ENCODE measurements around the gene NEIL3. TPM values are rescaled to one million over a fixed set of nuclear protein-coding genes. Genes with fewer than 3 reads are reported as not detected.

Gene NEIL3
- total and polyA plus RNA-seq, 2 of the 8 experiments (the other 6 are each of a cell fraction or from before 2014, with no cell fraction given): 5.5 to 11.0 TPM

DNA sequence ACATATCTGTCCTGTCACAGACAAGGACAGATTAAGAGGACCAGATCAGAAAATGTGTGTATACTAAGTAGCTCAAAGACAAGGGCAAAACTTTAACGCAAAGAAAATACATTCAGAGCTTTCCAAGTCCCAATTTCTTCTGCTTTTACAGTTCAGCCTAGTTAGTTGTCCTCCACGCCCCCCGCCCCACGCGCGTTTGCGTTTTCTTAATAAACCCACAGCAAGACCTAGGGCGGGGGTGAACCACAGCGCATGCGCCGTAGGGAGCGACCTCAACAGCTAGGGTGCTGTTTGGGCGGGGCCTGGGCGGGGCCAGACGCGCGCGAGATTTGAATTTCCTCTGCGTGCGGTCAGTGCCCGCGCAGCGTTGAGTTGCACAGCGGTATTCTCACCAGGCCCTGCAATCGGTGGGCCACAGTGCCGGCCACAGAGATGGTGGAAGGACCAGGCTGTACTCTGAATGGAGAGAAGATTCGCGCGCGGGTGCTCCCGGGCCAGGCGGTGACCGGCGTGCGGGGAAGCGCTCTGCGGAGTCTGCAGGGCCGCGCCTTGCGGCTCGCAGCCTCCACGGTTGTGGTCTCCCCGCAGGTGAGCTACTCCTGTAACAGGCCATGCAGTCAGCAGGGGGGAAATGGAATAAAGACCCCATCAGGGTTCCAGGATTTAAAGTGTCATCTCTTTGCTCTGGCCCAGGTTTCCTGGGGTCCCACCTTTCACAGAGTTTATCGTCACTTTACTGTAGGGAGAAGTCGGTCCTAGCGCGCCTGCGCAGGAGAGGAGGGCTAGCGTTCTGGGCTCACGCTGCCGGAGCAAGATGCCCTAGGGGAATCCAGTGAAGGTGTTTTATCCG, at the start of gene NEIL3 (continued):
- peak; percentile 47; the same call in 1 of the 2 replicates for TF ChIP-seq CREB1 (IDR thresholded peaks at IDR 0.05)
- TF ChIP-seq SIX5 (IDR thresholded peaks at IDR 0.05; ENCODE audit: low read depth, low read length): no peak
- peak; percentile 69 for TF ChIP-seq NRF1 (IDR thresholded peaks at IDR 0.05; ENCODE audit: low read depth, low read length)
- TF ChIP-seq CBX5 (IDR thresholded peaks at IDR 0.05; ENCODE audit: low read depth, low read length): no peak
- no peak for TF ChIP-seq JUN (IDR thresholded peaks at IDR 0.05; ENCODE audit: low read depth, low read length)
- TF ChIP-seq SAP30 (IDR thresholded peaks at IDR 0.05; ENCODE audit: insufficient read depth, insufficient replicate concordance, low read length): peak; percentile 47
- no peak for TF ChIP-seq ATF2 (IDR thresholded peaks at IDR 0.05; ENCODE audit: low read length)
- no peak for TF ChIP-seq SRF (IDR thresholded peaks at IDR 0.05; ENCODE audit: low read depth, low read length)
- TF ChIP-seq JUND (IDR thresholded peaks at IDR 0.05; ENCODE audit: low read length): no peak
- no peak; the same call in 1 of the 2 replicates for TF ChIP-seq KDM5A (IDR thresholded peaks at IDR 0.05; ENCODE audit: low read length)
- TF ChIP-seq TAF1 (IDR thresholded peaks at IDR 0.05; ENCODE audit: low read depth, low read length): peak; percentile 71; the same call in 1 of the 2 replicates
- TF ChIP-seq, protein P1, sequence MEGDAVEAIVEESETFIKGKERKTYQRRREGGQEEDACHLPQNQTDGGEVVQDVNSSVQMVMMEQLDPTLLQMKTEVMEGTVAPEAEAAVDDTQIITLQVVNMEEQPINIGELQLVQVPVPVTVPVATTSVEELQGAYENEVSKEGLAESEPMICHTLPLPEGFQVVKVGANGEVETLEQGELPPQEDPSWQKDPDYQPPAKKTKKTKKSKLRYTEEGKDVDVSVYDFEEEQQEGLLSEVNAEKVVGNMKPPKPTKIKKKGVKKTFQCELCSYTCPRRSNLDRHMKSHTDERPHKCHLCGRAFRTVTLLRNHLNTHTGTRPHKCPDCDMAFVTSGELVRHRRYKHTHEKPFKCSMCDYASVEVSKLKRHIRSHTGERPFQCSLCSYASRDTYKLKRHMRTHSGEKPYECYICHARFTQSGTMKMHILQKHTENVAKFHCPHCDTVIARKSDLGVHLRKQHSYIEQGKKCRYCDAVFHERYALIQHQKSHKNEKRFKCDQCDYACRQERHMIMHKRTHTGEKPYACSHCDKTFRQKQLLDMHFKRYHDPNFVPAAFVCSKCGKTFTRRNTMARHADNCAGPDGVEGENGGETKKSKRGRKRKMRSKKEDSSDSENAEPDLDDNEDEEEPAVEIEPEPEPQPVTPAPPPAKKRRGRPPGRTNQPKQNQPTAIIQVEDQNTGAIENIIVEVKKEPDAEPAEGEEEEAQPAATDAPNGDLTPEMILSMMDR (IDR thresholded peaks at IDR 0.05; ENCODE audit: control extremely low read depth in 1 of 3, insufficient read depth in 1 of 3, low read depth in 1 of 3, low read length in 3 of 3): no peak
- no peak for TF ChIP-seq TEAD4 (IDR thresholded peaks at IDR 0.05; ENCODE audit: low read depth, low read length)
- TF ChIP-seq FOSL1 (IDR thresholded peaks at IDR 0.05; ENCODE audit: insufficient read depth, low read depth, low read length): no peak
- TF ChIP-seq CHD1 (IDR thresholded peaks at IDR 0.05; ENCODE audit: low read depth, low read length): no peak
- TF ChIP-seq SUZ12 (IDR thresholded peaks at IDR 0.05; ENCODE audit: low read length): no peak
- no peak for TF ChIP-seq CTBP2 (IDR thresholded peaks at IDR 0.05; ENCODE audit: borderline replicate concordance, insufficient read depth, insufficient read length, low read length)
- no peak for TF ChIP-seq ZNF274 (IDR thresholded peaks at IDR 0.05; ENCODE audit: borderline replicate concordance, extremely low read depth, low read length)
- TF ChIP-seq RBBP5 (IDR thresholded peaks at IDR 0.05; ENCODE audit: borderline replicate concordance, low read depth, low read length): peak; percentile 82; the same call in 1 of the 2 replicates
- no peak for TF ChIP-seq NANOG (IDR thresholded peaks at IDR 0.05; ENCODE audit: insufficient read depth, low read depth, low read length, poor library complexity, severe bottlenecking)

Measured in H1 (cell line).